Skeletal muscle tissue (tissue), 4 donors: ENCODE measurements around the gene NOTCH1. TPM values are rescaled to one million over a fixed set of nuclear protein-coding genes. Genes with fewer than 3 reads are reported as not detected.

ENCODE experiments used
- H3K27ac ChIP-seq: one replicate; pipeline ENCODE4 v1.7.0; 2013; ENCODE audit warnings: mild to moderate bottlenecking, low read depth, low read length, inconsistent platforms
- H3K27me3 ChIP-seq, 3 donors: one replicate each; pipeline ENCODE4 v1.7.0; 2013; ENCODE audit warnings: low read length in 3 of 3; ENCODE audit not compliant: control insufficient read depth in 3 of 3, insufficient read depth in 3 of 3
- H3K36me3 ChIP-seq, 3 donors: one replicate each; pipeline ENCODE4 v1.7.0; 2013; ENCODE audit warnings: low read length in 3 of 3; ENCODE audit not compliant: control insufficient read depth in 3 of 3, insufficient read depth in 3 of 3
- H3K4me1 ChIP-seq, 3 donors: one replicate each; pipeline ENCODE4 v1.7.0; 2013; ENCODE audit warnings: low read length in 3 of 3, mild to moderate bottlenecking in 3 of 3; ENCODE audit not compliant: control insufficient read depth in 3 of 3, insufficient read depth in 3 of 3
- H3K4me3 ChIP-seq, 3 donors: one replicate each; pipeline ENCODE4 v1.7.0; 2013; ENCODE audit warnings: low read length in 3 of 3
- H3K9ac ChIP-seq, 3 donors: one replicate each; pipeline ENCODE4 v1.7.0; 2013; ENCODE audit warnings: low read length in 3 of 3, mild to moderate bottlenecking in 3 of 3, moderate library complexity in 2 of 3, low read depth in 1 of 3
- H3K9me3 ChIP-seq, 3 donors: one replicate each; pipeline ENCODE4 v1.7.0; 2013; ENCODE audit warnings: low read length in 3 of 3; ENCODE audit not compliant: control insufficient read depth in 3 of 3
- total RNA-seq: library from RNA; depleted of rRNA; stranded (reverse); fragments of >200 nt; gene quantifications from one replicate; pipeline ENCODE4 v1.2.3, GENCODE V29; 2014
- donor health status: Osteomylitis.

Gene NOTCH1
- total RNA-seq, 1 donor from 2014 or later, result 69.4 TPM

DNA sequence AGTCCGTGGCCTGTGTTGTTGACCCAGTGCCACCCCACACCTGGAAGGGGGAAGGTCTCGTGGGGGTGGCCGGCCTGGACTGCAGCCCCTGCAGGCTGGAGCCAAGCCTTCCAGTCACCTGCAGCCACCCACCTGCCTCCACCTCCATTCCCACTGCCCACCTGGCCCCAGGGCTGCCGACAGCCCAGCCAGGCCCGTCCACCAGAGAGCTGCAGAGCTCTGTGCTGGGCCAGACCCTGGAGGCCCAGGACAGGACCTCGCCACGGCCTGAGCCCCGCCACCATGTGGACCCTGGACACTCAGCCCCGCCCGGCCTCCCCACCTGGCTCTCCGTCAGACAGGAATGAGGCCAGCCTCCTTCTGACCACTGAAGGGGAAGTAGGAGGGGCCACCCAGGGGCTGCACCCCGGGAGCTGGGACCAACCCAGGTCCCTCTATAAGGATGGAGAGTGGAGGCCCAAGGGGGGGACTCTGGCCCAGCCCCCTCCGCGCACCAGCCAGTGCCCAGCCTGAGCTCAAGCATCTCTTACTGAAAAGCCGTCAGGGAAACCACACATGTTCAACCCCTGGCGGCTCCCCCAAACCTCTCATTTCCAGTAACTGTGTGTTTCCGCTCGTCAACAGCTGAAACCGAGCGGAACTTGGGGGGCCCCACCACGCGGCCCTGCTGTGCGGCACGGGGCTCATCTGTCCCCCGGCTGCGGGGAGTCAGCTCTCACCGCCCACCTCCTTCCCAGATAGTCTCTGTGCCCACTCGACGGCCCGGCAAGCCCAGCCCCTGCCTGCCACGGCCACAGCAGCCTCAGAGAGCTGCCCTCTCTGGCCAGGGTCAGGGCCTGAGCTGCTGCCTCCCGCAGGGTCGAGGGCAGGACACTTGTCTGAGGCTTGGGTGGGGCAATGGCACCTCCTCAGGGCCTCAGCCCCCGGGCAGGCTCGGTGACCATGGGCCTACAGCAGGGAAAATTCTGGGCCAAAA, 12.8 kb downstream of the NOTCH1 start:
- Histone ChIP-seq H3K36me3 (peaks cover 0 to 3% (median 2%) of the 10 kb centered on the region in 3 donors), H3K4me1 (peaks cover 33 to 68% (median 66%) of the 10 kb centered on the region in 3 donors), H3K9me3 (no peaks in the 10 kb centered on the region), H3K9ac (peak overlapping the region in 1 of 3 donors; percentile 8), H3K4me3 (no peak overlapping the region), H3K27me3 (peaks cover 0 to 6% (median 4%) of the 10 kb centered on the region in 3 donors), H3K27ac (peak overlapping the region; percentile 56)

DNA sequence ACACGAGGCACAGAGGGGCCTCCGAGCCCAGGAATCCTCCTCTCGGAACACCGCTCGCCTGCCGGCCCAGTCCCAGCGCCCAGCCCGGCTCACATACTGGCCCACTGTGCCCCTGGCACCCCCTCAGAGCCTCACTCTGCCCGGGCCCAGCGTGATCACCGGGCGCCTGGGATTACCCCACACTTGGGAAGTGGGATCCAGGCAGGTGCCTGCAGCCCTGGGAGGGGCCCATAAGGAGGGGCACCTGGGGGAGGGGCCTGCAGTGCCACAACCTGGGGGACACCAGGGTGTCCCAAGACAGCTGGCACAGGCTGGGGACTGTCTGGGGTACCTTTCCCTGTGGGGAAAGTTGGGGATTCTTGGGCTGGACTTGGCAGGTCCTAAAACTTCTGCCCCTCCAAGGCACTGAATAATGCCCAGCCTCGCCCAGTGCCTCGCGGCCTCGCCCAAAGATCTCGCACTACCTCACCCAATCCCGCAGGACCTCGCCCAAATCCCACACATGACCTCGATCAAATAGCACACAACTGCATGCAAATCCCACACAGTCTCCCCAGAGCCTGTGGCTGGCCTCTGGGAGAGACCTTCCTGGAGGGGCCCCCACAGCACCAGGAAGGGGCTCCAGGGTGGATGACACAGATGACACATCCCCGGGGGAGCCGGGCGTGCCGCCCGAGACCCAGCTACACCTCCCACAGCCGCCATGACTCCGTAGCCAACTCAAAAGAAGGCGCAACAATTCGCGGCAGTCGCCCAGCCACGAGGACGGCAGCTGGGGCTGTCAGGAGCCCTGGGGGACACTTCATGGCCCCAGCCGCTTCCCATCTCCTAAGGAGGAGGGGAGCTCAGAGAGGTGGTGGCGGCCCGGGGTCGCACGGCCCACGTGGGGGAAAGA, 13.7 kb downstream of the NOTCH1 start:
- Histone ChIP-seq H3K27ac (peak overlapping the region; percentile 7), H3K4me3 (no peak overlapping the region), H3K9ac (peak overlapping the region in 1 of 3 donors; percentile 1), H3K36me3 (peaks cover 0 to 3% (median under 1%) of the 10 kb centered on the region in 3 donors), H3K4me1 (peaks cover 39 to 72% (median 72%) of the 10 kb centered on the region in 3 donors), H3K9me3 (no peaks in the 10 kb centered on the region), H3K27me3 (peaks cover 0 to 6% (median 4%) of the 10 kb centered on the region in 3 donors)

DNA sequence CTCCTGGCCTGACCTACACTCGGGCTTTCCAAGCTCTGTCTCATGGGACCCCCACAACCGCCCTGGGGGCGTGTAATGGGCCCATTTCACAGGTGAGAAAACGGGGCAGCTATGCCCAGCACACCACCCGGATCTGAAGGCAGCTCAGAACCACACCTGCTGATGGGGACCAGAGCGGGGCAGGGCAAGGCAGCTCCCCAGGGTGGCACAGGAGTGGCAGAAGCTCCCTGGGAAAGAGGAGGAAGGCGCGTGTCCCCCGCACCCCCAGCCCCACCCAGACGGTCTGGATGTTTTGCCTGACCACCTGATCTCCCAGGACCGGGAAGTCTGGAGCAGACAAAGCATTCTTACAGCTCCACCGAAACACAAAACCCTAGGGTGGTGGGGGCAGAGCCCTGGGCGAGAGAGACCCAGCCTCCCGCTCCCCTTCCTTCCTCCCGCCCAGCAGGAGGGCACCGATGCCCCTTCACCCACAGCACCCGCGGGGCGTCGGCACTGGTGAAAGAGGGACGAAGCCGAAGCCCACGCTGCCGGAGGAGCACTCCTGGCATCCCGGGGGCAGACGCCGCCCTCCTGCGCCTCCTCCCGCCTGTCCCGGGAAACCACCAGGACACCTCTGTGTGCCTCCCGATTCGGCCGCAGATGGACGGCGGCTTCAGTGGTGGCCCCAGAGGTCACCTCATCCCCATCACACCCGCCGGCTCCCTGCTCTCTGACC, 14.5 kb downstream of the NOTCH1 start:
- H3K4me3 ChIP-seq, result no peak overlapping the region
- peaks cover 34 to 75% (median 72%) of the 10 kb centered on the region in 3 donors for H3K4me1 ChIP-seq
- H3K36me3 ChIP-seq, result no peaks in the 10 kb centered on the region
- no peak overlapping the region for H3K27ac ChIP-seq
- no peaks in the 10 kb centered on the region for H3K9me3 ChIP-seq
- peaks cover 0 to 6% (median 4%) of the 10 kb centered on the region in 3 donors for H3K27me3 ChIP-seq
- H3K9ac ChIP-seq, result peak overlapping the region in 1 of 3 donors; percentile 8

DNA sequence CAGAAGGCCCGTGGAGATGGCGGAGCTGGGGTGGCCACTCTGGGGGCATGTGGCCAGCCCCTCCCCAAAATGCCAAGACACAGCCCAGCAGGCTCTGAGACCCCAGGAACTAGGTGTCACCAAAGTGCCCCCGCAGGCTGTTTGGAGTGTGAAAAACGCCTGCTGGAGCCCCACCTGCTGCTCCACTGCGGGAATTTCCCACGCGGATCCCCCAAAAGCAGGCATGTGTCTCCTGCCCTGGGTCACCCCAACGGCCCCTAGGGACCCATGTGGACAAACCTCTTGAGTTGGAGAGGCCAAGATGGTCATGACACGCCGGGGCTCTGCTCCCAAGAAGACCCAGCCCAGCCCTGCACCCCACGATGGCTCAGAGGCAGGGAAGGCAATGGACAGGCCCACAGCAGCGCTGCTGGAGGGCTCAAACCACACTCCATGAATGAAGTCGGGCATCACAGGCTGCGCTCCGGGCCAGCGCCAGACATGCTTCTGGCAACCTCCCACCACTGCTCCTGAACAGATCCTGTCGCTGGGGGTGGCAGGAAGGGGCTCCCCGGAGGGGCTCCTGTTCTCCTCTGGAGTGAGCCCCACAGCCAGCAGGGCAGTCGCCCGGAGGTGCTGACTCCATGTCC, 15.3 kb downstream of the NOTCH1 start:
- peak overlapping the region; percentile 44 for H3K27ac ChIP-seq
- no peaks in the 10 kb centered on the region for H3K36me3 ChIP-seq
- peaks cover 0 to 6% (median 4%) of the 10 kb centered on the region in 3 donors for H3K27me3 ChIP-seq
- H3K4me1 ChIP-seq, result peaks cover 38 to 79% (median 76%) of the 10 kb centered on the region in 3 donors
- no peaks in the 10 kb centered on the region for H3K9me3 ChIP-seq
- H3K4me3 ChIP-seq, result no peak overlapping the region
- no peak overlapping the region for H3K9ac ChIP-seq

DNA sequence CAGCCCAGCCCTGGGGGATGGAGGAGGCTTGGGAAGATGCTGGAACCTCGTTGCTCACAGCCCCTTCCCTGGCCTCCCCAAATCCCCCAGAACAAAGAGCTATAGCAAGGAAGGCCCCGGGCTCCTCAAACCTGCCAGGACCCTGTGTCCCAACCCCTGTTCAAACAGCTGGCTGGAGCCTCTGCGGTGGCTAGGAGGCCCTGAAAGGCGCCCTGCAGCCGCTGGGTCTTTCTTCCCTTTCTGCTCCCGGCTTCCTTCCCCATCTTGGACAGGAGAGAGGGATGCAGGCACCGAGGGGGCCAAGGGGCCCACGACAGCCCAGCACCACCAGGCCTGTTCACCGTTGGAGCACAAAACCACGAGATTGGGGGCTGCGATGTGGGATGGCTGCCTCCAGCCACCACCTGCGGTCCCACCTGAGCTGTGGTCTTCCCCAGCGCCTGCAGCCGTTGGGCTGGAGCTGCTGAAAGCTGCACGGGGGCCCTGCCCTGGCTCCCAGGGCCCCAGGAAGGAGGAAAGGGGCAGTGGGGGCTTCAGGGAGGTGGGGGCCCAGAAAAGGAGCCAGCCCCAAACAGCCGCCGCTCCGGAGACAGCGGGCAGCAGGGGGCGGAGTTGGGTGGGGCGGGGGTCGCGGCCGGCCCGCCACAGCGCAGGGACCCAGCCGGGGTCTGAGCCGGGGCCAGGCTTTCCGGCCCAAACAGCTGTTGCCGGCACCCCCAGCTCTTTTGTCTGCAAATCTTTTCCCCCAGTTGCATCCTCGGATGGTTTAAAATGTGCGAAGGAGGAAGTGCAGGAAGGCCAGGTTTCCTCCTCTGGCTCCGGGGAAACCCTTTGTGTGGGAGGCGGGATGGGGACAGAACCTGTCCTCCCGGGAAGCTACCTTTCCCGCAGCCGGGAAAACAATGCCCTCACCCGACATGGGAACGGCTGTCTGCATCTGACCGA, 16.1 kb downstream of the NOTCH1 start:
- H3K4me3 ChIP-seq, result no peak overlapping the region
- H3K27me3 ChIP-seq, result peaks cover 0 to 6% (median 4%) of the 10 kb centered on the region in 3 donors
- H3K27ac ChIP-seq, result peak overlapping the region; percentile 40
- peaks cover 44 to 86% (median 80%) of the 10 kb centered on the region in 3 donors for H3K4me1 ChIP-seq
- H3K36me3 ChIP-seq, result no peaks in the 10 kb centered on the region
- no peaks in the 10 kb centered on the region for H3K9me3 ChIP-seq
- H3K9ac ChIP-seq, result no peak overlapping the region

DNA sequence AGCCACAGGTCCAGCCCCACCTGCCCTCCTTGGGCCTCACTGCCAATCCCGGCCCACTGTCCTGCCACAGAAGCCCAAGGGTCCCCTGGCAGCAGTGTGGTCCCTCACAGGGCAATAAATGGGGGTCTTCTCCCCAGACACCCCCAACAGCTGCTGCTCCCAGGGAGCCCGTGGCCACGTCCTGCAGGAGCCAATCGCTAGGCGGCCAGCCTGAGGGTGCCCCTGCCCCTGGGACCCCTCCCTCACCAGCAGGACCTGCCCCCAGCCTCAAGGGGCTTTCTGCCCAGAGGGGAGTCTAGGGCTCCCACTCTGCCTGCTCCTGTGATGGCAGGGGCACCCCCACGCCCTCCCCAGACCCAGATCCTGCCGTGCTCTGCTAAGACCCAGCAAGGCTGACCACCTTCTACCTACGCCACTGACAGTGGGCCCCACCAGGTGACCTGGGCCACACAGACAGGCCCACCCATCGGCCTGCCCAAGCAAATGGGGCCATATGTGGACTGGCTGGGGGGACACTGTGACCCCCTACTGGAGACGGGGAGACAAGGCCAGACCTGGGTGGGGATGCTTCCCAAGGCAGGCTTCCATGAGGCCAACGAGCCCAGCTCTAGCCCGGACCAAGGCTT, 17.0 kb downstream of the NOTCH1 start:
- H3K9ac ChIP-seq, result peak overlapping the region in 1 of 3 donors; percentile 16
- no peaks in the 10 kb centered on the region for H3K36me3 ChIP-seq
- peak overlapping the region; percentile 40 for H3K27ac ChIP-seq
- no peak overlapping the region for H3K4me3 ChIP-seq
- H3K9me3 ChIP-seq, result no peaks in the 10 kb centered on the region
- H3K27me3 ChIP-seq, result peaks cover 0 to 6% (median 4%) of the 10 kb centered on the region in 3 donors
- H3K4me1 ChIP-seq, result peaks cover 39 to 87% (median 81%) of the 10 kb centered on the region in 3 donors

DNA sequence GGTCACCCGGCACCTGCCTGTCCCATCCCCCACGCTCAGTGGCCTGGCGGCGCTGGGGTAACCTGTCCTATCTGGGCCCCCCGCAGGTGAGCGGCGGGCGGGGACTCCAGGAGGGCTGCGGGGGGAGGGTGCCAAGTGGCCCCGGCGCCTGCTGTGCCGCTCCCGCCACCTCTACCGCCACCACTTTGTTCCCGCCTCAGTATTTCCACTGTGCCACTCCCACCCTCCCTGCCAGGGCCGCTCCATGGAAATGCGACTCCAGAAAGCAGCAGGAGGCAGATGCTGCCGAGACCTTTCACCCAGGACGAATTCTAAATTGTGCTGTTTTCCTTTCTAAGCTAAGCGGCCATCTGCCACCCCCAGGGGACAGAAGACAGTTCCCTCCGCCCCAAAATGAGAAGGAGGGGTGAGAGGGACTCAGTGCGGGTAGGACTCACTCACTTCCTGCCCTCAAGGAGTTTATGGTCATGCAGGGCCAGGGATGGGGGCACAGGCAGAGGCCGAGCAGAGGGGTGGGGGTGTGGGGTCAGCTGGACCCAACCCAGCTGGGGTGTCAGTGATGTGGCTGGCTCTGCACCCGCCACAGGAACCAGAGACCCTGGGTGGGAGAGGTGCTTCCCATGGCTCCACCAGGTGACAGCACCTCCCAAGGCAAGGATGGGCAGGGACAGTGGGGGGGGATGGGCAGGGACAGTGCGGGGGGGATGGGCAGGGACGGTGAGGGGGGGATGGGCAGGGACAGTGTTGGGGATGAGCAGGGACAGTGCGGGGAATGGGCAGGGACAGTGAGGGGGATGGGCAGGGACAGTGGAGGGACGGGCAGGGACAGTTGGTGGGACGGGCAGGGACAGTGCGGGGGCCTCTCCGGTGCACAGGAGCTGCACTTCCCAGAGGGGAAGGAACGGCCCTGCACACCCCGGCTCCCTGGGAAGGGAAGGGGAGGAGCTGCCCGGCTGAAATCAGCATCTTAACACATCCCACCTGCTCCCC, 17.8 kb downstream of the NOTCH1 start:
- H3K36me3 ChIP-seq, result peaks cover 0 to 3% (median under 1%) of the 10 kb centered on the region in 3 donors
- H3K9ac ChIP-seq, result peak overlapping the region in 2 of 3 donors; percentile 16 to 61
- peaks cover 39 to 89% (median 81%) of the 10 kb centered on the region in 3 donors for H3K4me1 ChIP-seq
- no peak overlapping the region for H3K4me3 ChIP-seq
- no peaks in the 10 kb centered on the region for H3K9me3 ChIP-seq
- no peak overlapping the region for H3K27ac ChIP-seq
- H3K27me3 ChIP-seq, result peaks cover 0 to 6% (median 4%) of the 10 kb centered on the region in 3 donors
